Measurements from ENCODE around the gene SEZ6L2.

DNA sequence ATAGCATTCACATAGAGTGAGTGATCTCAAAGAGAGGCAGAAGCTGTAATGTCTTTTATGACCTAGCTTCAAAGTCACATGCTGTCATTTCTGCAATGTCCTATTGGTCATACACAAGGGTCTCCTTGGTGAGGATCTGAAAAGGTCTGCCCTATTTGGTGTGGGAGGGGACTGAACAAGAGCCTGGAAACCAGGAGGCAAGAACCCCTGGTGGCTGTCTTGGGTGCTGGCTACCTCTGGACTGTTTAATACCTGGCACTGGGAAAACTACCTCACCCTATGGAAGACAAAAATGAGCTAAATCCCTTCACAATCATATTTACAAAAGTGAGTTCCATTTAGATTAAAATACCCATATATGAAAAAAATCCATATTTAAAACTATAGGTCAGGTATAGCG lies 17.6 kb upstream of the SEZ6L2 start:
- TF ChIP-seq, protein P1, sequence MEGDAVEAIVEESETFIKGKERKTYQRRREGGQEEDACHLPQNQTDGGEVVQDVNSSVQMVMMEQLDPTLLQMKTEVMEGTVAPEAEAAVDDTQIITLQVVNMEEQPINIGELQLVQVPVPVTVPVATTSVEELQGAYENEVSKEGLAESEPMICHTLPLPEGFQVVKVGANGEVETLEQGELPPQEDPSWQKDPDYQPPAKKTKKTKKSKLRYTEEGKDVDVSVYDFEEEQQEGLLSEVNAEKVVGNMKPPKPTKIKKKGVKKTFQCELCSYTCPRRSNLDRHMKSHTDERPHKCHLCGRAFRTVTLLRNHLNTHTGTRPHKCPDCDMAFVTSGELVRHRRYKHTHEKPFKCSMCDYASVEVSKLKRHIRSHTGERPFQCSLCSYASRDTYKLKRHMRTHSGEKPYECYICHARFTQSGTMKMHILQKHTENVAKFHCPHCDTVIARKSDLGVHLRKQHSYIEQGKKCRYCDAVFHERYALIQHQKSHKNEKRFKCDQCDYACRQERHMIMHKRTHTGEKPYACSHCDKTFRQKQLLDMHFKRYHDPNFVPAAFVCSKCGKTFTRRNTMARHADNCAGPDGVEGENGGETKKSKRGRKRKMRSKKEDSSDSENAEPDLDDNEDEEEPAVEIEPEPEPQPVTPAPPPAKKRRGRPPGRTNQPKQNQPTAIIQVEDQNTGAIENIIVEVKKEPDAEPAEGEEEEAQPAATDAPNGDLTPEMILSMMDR (conservative IDR thresholded peaks at IDR 0.05; ENCODE audit: low read length), result no peak; the same call in 1 of the 2 replicates
- TF ChIP-seq EZH2phosphoT487 (IDR thresholded peaks at IDR 0.05; ENCODE audit: borderline replicate concordance), result no peak

All from Loucy (cell line).